HEK293 (cell line): ENCODE measurements around the gene KYAT1.

Source experiments
- CTCF ChIP-seq: fragments of 450-650 bp; formaldehyde crosslinking; IDR thresholded peaks from 2 replicates; pipeline ENCODE4 v1.5.1; 2016; ENCODE audit warnings: missing biosample characterization, missing genetic modification characterization
- MYNN ChIP-seq: fragments of 450-650 bp; formaldehyde crosslinking; IDR thresholded peaks from 2 replicates; pipeline ENCODE4 v1.5.1; 2016; ENCODE audit warnings: missing biosample characterization, missing genetic modification characterization, borderline replicate concordance
- PRDM4 ChIP-seq: fragments of 450-650 bp; formaldehyde crosslinking; IDR thresholded peaks from 2 replicates; pipeline ENCODE4 v1.5.1; 2017; ENCODE audit warnings: missing biosample characterization, missing genetic modification characterization
- ZNF175 ChIP-seq: fragments of 450-650 bp; formaldehyde crosslinking; IDR thresholded peaks from 2 replicates; pipeline ENCODE4 v1.5.1; 2016; ENCODE audit warnings: missing biosample characterization, missing genetic modification characterization
- ZNF24 ChIP-seq: fragments of 450-650 bp; formaldehyde crosslinking; IDR thresholded peaks from 2 replicates; pipeline ENCODE4 v1.5.1; 2016; ENCODE audit warnings: missing biosample characterization, missing genetic modification characterization
- ZNF274 ChIP-seq, 2 experiments: fragments of 200-500 bp in 1 of 2; fragments of 450-650 bp in 1 of 2; sonication (Bioruptor generic) in 1 of 2; formaldehyde crosslinking in 1 of 2; IDR thresholded peaks; 2 replicates each; pipeline versions ENCODE4 v1.5.1 to v1.6.1; 2014 to 2016; ENCODE audit warnings: borderline replicate concordance in 1 of 2, inconsistent platforms in 1 of 2, low read length in 1 of 2, missing biosample characterization in 1 of 2, missing genetic modification characterization in 1 of 2
- ZNF707 ChIP-seq: fragments of 450-650 bp; formaldehyde crosslinking; IDR thresholded peaks from 2 replicates; pipeline ENCODE4 v1.5.1; 2016; ENCODE audit warnings: missing biosample characterization, missing genetic modification characterization

DNA sequence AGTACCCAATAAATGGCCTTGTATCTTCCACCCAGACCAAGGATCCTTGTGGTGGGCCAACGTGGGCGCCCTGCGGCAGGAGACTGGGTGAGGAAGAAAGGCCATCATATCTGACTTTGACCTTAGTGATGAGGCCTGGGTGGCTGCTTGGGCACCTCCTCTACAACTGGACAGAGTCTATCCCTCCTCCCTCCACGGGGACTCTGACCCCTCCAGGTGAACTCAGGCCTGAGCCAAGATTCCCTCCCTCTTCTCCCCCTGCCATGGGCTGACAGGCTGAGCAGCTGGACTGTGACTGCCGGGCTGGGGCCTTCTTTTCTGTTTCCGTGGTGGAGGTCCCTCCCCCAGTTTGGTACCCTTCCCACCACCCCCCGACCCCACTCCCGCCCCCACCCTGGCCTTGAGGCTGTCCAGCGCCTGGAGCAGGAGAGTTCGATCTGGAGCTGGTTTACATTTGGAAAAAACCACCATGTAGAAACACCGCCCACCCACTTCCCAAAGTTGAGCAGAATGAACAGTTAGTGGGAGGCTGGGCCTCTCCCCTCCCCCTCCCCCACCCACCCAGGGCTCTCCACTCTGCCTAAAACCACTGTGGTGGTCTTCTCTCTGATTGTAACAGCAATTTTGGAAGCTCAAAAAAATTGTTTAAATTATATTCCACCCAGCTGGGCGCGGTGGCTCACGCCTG lies 37.8 kb upstream of the KYAT1 start:
- TF ChIP-seq ZNF24: no peak
- no peak for TF ChIP-seq CTCF (tag by site-specific recombination)
- TF ChIP-seq MYNN: no peak
- TF ChIP-seq ZNF175 (tag by site-specific recombination): no peak
- no peak for TF ChIP-seq ZNF707 (tag by site-specific recombination)
- no peak for TF ChIP-seq ZNF274 (IDR thresholded peaks at IDR 0.05; ENCODE audit: low read length)
- TF ChIP-seq ZNF274 (tag by site-specific recombination; IDR thresholded peaks at IDR 0.05; ENCODE audit: borderline replicate concordance): no peak
- TF ChIP-seq PRDM4: no peak
